ENCODE results near the gene OCA2. TPM values are rescaled to one million over a fixed set of nuclear protein-coding genes. Genes with fewer than 3 reads are reported as not detected.

The OCA2 gene
- total RNA-seq, 1 donor from 2014 or later = 1.0 TPM

DNA sequence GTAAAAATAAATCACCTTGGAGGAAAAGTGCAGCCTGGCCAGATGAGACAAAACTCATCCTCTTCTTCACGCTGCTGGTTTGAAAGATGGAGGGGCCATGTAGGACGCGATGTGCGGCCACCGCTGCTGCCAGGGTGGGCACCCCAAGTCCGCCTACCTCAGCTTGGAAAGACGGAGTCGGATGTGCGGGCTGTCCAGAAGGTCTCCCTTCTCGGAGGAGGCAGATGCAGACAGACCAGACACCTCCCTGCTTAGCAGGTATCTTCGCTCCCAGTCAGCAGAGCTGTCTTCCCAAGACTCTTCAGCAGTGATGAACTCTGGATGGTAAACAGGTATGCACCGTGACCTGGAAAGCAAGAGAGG lies 71.4 kb downstream of the OCA2 start:
- DNase-seq (ENCODE audit: low spot score in 2 of 2, unreplicated experiment in 2 of 2) = no peak
- TF ChIP-seq, protein P1, sequence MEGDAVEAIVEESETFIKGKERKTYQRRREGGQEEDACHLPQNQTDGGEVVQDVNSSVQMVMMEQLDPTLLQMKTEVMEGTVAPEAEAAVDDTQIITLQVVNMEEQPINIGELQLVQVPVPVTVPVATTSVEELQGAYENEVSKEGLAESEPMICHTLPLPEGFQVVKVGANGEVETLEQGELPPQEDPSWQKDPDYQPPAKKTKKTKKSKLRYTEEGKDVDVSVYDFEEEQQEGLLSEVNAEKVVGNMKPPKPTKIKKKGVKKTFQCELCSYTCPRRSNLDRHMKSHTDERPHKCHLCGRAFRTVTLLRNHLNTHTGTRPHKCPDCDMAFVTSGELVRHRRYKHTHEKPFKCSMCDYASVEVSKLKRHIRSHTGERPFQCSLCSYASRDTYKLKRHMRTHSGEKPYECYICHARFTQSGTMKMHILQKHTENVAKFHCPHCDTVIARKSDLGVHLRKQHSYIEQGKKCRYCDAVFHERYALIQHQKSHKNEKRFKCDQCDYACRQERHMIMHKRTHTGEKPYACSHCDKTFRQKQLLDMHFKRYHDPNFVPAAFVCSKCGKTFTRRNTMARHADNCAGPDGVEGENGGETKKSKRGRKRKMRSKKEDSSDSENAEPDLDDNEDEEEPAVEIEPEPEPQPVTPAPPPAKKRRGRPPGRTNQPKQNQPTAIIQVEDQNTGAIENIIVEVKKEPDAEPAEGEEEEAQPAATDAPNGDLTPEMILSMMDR (IDR thresholded peaks at IDR 0.05; ENCODE audit: unreplicated experiment) = no peak
- Mint-ChIP-seq H3K27me3 (ENCODE audit: low read depth) (no peaks in the 10 kb centered on the region), H3K36me3 (no peaks in the 10 kb centered on the region), H3K9me3 (no peaks in the 10 kb centered on the region), H3K27ac (no peak overlapping the region), H3K4me3 (no peak overlapping the region), H3K4me1 (peaks cover 7% of the 10 kb centered on the region)

DNA sequence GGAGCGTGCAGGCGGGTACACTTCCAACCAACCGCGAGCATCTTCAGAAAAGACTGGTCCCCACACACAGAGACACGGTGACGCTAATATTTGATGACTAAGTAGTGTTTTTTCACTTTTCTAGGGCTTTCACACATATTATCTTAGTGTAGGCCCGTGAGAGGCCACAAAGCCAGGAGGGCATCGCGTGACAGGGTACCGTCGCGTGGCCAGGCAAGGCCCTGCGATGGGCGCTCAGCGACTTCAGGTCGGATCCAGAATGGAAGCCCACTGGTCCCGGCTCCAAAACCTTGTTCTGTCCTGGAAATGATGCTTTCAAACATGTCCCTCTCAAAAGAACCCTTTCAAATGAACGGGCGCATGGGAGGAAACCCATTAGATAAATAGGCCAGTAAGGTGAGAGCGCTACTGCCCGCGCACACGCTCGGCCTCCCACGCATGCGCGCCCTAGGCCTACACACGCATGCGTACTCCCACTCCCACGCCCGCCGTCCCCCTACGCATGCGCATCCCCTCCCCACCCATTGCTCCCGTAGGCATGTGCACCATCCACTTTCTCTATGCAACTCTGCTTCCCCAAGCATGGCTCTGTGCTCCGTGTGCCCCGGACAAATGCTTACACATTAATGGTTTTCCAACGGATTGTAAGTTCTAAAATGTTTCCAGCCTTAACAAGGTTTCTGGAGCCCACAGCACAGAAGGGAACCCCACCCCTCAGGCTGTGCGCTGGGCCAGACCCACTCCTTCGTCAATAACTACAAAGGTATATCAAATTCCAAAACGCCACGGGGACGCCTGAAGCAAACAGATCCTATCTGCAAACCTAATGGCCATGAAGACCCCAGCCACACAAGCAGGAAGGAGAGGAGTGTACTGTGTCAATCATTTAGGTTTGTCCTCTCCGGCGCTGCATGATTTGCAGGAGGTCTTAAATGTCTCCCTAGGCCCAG lies 72.1 kb downstream of the OCA2 start:
- TF ChIP-seq, protein P1 (IDR thresholded peaks at IDR 0.05; ENCODE audit: unreplicated experiment) = no peak
- Mint-ChIP-seq H3K27ac (no peak overlapping the region), H3K36me3 (no peaks in the 10 kb centered on the region), H3K9me3 (no peaks in the 10 kb centered on the region), H3K27me3 (ENCODE audit: low read depth) (no peaks in the 10 kb centered on the region), H3K4me1 (peaks cover 4% of the 10 kb centered on the region), H3K4me3 (no peak overlapping the region)
- no peak for DNase-seq (ENCODE audit: low spot score in 2 of 2, unreplicated experiment in 2 of 2)

DNA sequence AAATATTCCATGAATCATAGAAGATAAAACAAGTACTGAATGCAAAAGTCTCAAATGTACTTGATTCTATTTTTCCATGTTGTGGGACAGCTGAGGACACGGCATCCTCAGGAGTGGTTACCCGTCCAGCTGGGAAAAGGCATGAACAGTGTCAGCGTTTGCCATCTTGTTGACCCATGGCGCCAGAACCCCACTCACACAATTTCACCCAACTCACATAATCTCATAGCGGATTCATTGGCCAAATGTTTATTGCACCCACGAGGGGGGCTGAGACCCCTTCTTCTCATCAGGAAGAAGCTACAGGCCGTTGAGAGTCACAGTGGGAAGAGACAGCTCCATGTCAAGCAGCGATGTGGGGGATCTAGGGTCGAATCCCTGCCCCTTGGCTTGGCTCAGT lies 72.9 kb downstream of the OCA2 start:
- no peaks in the 10 kb centered on the region for H3K9me3 Mint-ChIP-seq
- H3K36me3 Mint-ChIP-seq = no peaks in the 10 kb centered on the region
- no peak overlapping the region for H3K27ac Mint-ChIP-seq
- TF ChIP-seq, protein P1 (IDR thresholded peaks at IDR 0.05; ENCODE audit: unreplicated experiment) = no peak
- H3K4me3 Mint-ChIP-seq = no peak overlapping the region
- peaks cover 5% of the 10 kb centered on the region for H3K4me1 Mint-ChIP-seq
- no peaks in the 10 kb centered on the region for H3K27me3 Mint-ChIP-seq (ENCODE audit: low read depth)
- DNase-seq (ENCODE audit: low spot score in 2 of 2, unreplicated experiment in 2 of 2) = no peak

DNA sequence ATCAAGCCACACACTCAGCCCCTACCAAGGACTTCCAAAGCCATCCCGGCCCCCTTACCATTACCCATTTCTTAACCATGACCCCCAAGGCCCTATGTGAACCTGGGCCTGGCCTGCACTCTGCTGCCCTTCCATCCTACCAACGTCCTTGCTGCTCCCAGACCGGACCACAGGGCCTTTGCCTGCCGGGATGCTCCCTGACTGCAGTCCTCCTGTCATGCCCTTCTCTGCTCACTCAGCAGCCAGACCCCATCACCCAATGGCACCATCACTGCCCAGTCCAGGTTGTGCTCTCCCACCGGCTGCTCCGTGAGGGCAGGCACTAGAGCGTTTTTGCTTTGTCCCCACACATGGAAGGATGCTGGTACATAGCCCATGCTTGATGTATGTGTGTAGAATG lies 73.7 kb downstream of the OCA2 start:
- H3K36me3 Mint-ChIP-seq = no peaks in the 10 kb centered on the region
- peaks cover 5% of the 10 kb centered on the region for H3K4me1 Mint-ChIP-seq
- H3K4me3 Mint-ChIP-seq = no peak overlapping the region
- no peak for DNase-seq (ENCODE audit: low spot score in 2 of 2, unreplicated experiment in 2 of 2)
- TF ChIP-seq, protein P1 (IDR thresholded peaks at IDR 0.05; ENCODE audit: unreplicated experiment) = no peak
- no peaks in the 10 kb centered on the region for H3K9me3 Mint-ChIP-seq
- no peaks in the 10 kb centered on the region for H3K27me3 Mint-ChIP-seq (ENCODE audit: low read depth)
- no peak overlapping the region for H3K27ac Mint-ChIP-seq

DNA sequence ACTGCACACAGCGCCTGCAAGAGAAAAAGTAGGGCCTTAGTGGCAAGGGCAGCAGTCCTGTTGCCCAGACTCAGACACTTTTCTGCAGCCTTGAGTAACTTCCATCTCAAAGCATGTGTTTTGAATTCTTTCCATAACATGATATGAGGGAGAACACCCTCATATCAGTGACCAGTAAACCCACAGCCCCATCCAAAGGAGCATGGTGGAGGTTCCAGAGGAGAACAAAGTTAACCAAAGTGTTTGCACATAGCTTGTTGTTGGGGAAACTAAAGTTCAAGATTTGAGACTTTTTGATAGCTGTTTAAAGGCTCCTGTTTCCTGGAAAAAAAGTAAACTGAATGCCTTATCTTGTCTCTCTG lies 74.2 kb downstream of the OCA2 start:
- H3K4me3 Mint-ChIP-seq = no peak overlapping the region
- no peaks in the 10 kb centered on the region for H3K9me3 Mint-ChIP-seq
- no peak overlapping the region for H3K27ac Mint-ChIP-seq
- H3K36me3 Mint-ChIP-seq = no peaks in the 10 kb centered on the region
- peaks cover 5% of the 10 kb centered on the region for H3K4me1 Mint-ChIP-seq
- TF ChIP-seq, protein P1 (IDR thresholded peaks at IDR 0.05; ENCODE audit: unreplicated experiment) = no peak
- H3K27me3 Mint-ChIP-seq (ENCODE audit: low read depth) = no peaks in the 10 kb centered on the region
- DNase-seq (ENCODE audit: low spot score in 2 of 2, unreplicated experiment in 2 of 2) = no peak

Measured in mesothelial cell of epicardium (in vitro differentiated cells).